Thoracic aorta (tissue), 2 donors: ENCODE measurements around the gene TOE1. TPM values are rescaled to one million over a fixed set of nuclear protein-coding genes. Genes with fewer than 3 reads are reported as not detected.

Experiments
- ATAC-seq: fragments of 150-250 bp; one replicate; pipeline ENCODE4 v1.8.0; 2017; ENCODE audit warnings: low read depth; ENCODE audit not compliant: insufficient number of reproducible peaks, low FRiP score
- DNase-seq: peaks from one replicate; pipeline ENCODE4 v3.0.0-alpha.2; 2020; ENCODE audit warnings: low spot score
- H3K27ac ChIP-seq, 2 donors: fragments of 200-600 bp; sonication (generic); 1 replicate in 1 of 2; 2 replicates in 1 of 2; pipeline ENCODE4 v1.5.1; 2016; ENCODE audit warnings: mild to moderate bottlenecking in 2 of 2, moderate library complexity in 2 of 2
- H3K27me3 ChIP-seq: fragments of 200-600 bp; sonication (generic); replicated peaks from 2 replicates; pipeline ENCODE4 v1.6.0; 2016; ENCODE audit warnings: mild to moderate bottlenecking; ENCODE audit not compliant: insufficient read depth
- H3K36me3 ChIP-seq: fragments of 200-600 bp; sonication (generic); one replicate; pipeline ENCODE4 v1.5.1; 2016
- H3K4me1 ChIP-seq, 2 donors: fragments of 200-600 bp; sonication (generic); 1 replicate in 1 of 2; 2 replicates in 1 of 2; pipeline versions ENCODE4 v1.5.1 to v1.6.0; 2016; ENCODE audit warnings: low read depth in 2 of 2, mild to moderate bottlenecking in 1 of 2; ENCODE audit not compliant: control insufficient read depth in 1 of 2
- H3K4me3 ChIP-seq: fragments of 200-600 bp; sonication (generic); 2 replicates; pipeline ENCODE4 v1.5.1; 2016; ENCODE audit warnings: mild to moderate bottlenecking
- H3K9me3 ChIP-seq: fragments of 200-600 bp; sonication (generic); 2 replicates; pipeline ENCODE4 v1.5.1; 2016
- total RNA-seq, 2 donors: library from RNA; depleted of rRNA; stranded (reverse); fragments of >200 nt; gene quantifications; one replicate each; pipeline versions ENCODE4 v1.1.0 to v1.2.3, GENCODE V29; 2016
- TF ChIP-seq, protein P1 (sequence below): fragments of 200-600 bp; sonication (generic); IDR thresholded peaks from one replicate; pipeline ENCODE4 v1.5.1; 2019; ENCODE audit warnings: antibody characterized with exemption

The TOE1 gene
- total RNA-seq, 2 donors from 2014 or later, result 4.7 to 10.5 TPM

DNA sequence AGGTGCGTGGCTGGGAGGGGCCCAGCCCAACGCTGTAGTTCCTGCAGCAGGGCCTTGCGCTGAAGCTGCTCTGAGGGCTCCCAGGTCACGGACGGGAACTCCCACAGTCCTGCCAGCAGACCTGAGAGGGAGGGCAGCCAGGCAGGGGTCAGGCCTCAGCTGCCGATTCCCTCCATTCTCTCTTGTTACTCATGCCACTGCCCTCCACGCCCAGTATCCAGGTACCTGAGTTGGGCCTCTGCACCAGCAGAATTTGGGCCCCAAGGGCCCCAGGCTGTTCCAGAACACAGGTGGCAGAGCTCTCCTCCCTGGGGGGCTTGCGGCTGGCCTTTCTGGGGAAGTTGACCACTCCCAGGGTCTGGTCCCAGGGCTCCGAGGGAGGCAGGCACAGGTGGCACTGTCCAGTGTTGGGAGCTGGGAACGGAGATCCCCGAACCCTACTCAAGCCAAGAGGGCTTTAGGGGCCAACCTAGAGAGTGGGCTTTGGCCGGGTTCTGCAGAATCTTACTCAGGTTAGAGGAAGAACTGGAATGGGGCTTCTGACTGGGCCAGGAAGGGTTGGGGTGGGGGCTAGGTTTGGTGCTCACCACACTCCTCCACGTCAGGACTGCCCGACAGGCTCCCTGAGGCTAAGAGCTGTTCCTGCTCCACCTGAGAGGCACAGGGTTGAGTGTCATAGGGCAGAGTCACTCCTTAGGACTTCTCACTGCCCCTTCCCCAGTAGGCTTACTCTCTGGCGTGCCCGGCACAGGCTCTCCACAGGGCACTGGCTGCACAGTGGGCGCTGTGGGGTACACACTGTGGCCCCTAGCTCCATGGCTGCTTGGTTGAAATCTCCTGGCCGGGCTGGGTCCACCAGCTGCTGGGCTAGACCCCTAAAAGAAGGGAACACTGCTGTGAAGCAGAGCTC lies 8.3 kb upstream of the TOE1 start:
- Histone ChIP-seq H3K4me3 (no peak overlapping the region), H3K36me3 (peaks cover 40% of the 10 kb centered on the region), H3K9me3 (no peaks in the 10 kb centered on the region), H3K27me3 (no peaks in the 10 kb centered on the region), H3K27ac (no peak overlapping the region), H3K4me1 (peaks cover 3 to 9% of the 10 kb centered on the region in 2 donors)
- no peak for DNase-seq
- no peak for ATAC-seq
- TF ChIP-seq, protein P1, sequence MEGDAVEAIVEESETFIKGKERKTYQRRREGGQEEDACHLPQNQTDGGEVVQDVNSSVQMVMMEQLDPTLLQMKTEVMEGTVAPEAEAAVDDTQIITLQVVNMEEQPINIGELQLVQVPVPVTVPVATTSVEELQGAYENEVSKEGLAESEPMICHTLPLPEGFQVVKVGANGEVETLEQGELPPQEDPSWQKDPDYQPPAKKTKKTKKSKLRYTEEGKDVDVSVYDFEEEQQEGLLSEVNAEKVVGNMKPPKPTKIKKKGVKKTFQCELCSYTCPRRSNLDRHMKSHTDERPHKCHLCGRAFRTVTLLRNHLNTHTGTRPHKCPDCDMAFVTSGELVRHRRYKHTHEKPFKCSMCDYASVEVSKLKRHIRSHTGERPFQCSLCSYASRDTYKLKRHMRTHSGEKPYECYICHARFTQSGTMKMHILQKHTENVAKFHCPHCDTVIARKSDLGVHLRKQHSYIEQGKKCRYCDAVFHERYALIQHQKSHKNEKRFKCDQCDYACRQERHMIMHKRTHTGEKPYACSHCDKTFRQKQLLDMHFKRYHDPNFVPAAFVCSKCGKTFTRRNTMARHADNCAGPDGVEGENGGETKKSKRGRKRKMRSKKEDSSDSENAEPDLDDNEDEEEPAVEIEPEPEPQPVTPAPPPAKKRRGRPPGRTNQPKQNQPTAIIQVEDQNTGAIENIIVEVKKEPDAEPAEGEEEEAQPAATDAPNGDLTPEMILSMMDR, result no peak

GRCh38 chr1:45332346-45332720 lies 7.6 kb upstream of the TOE1 start:
- TF ChIP-seq, protein P1, result no peak
- no peak for ATAC-seq
- H3K36me3 ChIP-seq, result peaks cover 40% of the 10 kb centered on the region

GRCh38 chr1:45334308-45335245 lies 5.4 kb upstream of the TOE1 start:
- no peaks in the 10 kb centered on the region for H3K9me3 ChIP-seq
- no peak for DNase-seq
- H3K27me3 ChIP-seq, result no peaks in the 10 kb centered on the region
- H3K36me3 ChIP-seq, result peaks cover 38% of the 10 kb centered on the region
- no peak overlapping the region for H3K4me3 ChIP-seq
- H3K27ac ChIP-seq, result no peak overlapping the region
- H3K4me1 ChIP-seq, result peaks cover 0 to 12% of the 10 kb centered on the region in 2 donors
- TF ChIP-seq, protein P1, result no peak
- ATAC-seq, result no peak

More at GRCh38 chr1:45332346-45332720, 7.6 kb upstream of the TOE1 start:
- no peak overlapping the region for H3K4me3 ChIP-seq
- peaks cover 0 to 3% of the 10 kb centered on the region in 2 donors for H3K4me1 ChIP-seq
- H3K9me3 ChIP-seq, result no peaks in the 10 kb centered on the region
- DNase-seq, result no peak
- no peak overlapping the region for H3K27ac ChIP-seq
- no peaks in the 10 kb centered on the region for H3K27me3 ChIP-seq

DNA sequence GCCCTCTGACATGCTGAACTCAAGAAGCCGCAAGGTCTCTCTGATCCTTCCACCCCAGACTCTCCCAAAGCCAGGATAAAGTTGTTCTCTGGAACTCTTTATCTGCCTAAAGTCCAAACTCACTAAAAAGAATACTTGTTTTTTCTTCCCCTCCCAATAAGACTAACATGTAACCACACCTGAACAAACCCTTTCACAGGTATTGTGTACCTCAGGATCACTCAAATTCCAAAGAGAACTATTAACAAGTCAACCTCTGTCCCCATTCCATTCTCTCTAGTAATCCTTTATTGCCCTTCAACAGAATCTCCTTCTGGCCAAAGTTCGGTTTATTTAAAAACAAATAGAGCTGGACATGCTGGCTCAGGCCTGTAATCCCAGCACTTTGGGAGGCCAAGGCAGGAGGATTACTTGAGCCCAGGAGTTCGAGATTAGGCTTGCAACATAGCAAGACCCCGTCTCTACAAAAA lies 4.1 kb upstream of the TOE1 start:
- DNase-seq (no peak), ATAC-seq (no peak)
- Histone ChIP-seq H3K9me3 (no peaks in the 10 kb centered on the region), H3K27ac (no peak overlapping the region), H3K27me3 (no peaks in the 10 kb centered on the region), H3K4me3 (no peak overlapping the region), H3K36me3 (peaks cover 32% of the 10 kb centered on the region), H3K4me1 (peaks cover 2 to 17% of the 10 kb centered on the region in 2 donors)
- TF ChIP-seq, protein P1, result no peak
